HepG2 (cell line): ENCODE measurements around the gene FPGS. TPM values are rescaled to one million over a fixed set of nuclear protein-coding genes. Genes with fewer than 3 reads are reported as not detected.

Experiments used
- ATAC-seq: fragments of 200-7000 bp; cut with Tn5 transposase; 3 replicates; pipeline ENCODE4 v1.9.1; 2020; ENCODE audit warnings: mild to moderate bottlenecking, moderate library complexity
- BruUV-seq: library from RNA; stranded (reverse); fragments of 400-500 nt; replicated peaks from 2 replicates; lab custom pipeline; 2021; lab: Mats Ljungman, UMichigan
- CTCF ChIA-PET: fragments of 300-600 bp; formaldehyde crosslinking; extraction: SDS; loops from one replicate; lab custom pipeline; 2021; ENCODE audit warnings: low total read pairs, inconsistent platforms, low intra/inter-chr PET ratio; lab: Yijun Ruan, JAX
- POLR2A ChIA-PET: fragments of 350-600 bp; sonication (Branson Sonifier 250); formaldehyde crosslinking; loops from one replicate; lab custom pipeline; 2020; ENCODE audit warnings: antibody characterized with exemption, inconsistent platforms; lab: Yijun Ruan, JAX
- DNase-seq: peaks from one replicate; pipeline ENCODE4 v3.0.0-alpha.2; 2015; ENCODE audit warnings: low spot score
- FAIRE-seq: peaks from 3 replicates; lab custom pipeline; 2011; peaks lifted over from hg19 to GRCh38; lab: Jason Lieb, UNC
- H2AFZ ChIP-seq: one replicate; pipeline ENCODE4 v1.6.1; 2011; ENCODE audit warnings: low read length, inconsistent platforms
- H3K27ac ChIP-seq: fragments of 300-600 bp; 3 replicates; pipeline ENCODE4 v1.8.0; 2011; ENCODE audit warnings: mixed run types, mild to moderate bottlenecking, mixed read lengths, low read length, inconsistent platforms; ENCODE audit not compliant: insufficient read depth; ENCODE audit errors: extremely low read length
- H3K27me3 ChIP-seq, 2 experiments: fragments of 200-600 bp in 1 of 2; 2 replicates in 1 of 2; 3 replicates in 1 of 2; pipeline versions ENCODE4 v1.6.0 to v1.8.0; 2011; ENCODE audit warnings: low read length in 2 of 2, mild to moderate bottlenecking in 2 of 2, moderate library complexity in 2 of 2, inconsistent platforms in 1 of 2; ENCODE audit not compliant: insufficient read depth in 2 of 2, control insufficient read depth in 1 of 2
- H3K36me3 ChIP-seq, 2 experiments: fragments of 200-600 bp in 1 of 2; replicated peaks in 1 of 2; 2 replicates in 1 of 2; 3 replicates in 1 of 2; pipeline versions ENCODE4 v1.5.1 to v1.8.0; 2011; ENCODE audit warnings: low read length in 2 of 2, inconsistent platforms in 1 of 2; ENCODE audit not compliant: insufficient read depth in 2 of 2, control insufficient read depth in 1 of 2
- H3K4me1 ChIP-seq: 2 replicates; pipeline ENCODE4 v1.5.1; 2012; ENCODE audit warnings: low read length, inconsistent platforms; ENCODE audit not compliant: insufficient read depth
- H3K4me2 ChIP-seq: 2 replicates; pipeline ENCODE4 v1.6.0; 2011; ENCODE audit warnings: low read depth, low read length, inconsistent platforms
- H3K4me3 ChIP-seq, 3 experiments: fragments of 200-600 bp in 1 of 3; sonication (generic), shearing (Covaris generic) in 1 of 3; replicated peaks in 1 of 3; 2 replicates each; pipeline ENCODE4 v1.5.1; 2011 to 2016; ENCODE audit warnings: low read length in 3 of 3, inconsistent platforms in 2 of 3, low read depth in 2 of 3, mild to moderate bottlenecking in 2 of 3, control low read depth in 1 of 3, mixed read lengths in 1 of 3; ENCODE audit not compliant: insufficient read depth in 1 of 3
- H3K79me2 ChIP-seq: one replicate; pipeline ENCODE4 v1.6.1; 2011; ENCODE audit warnings: low read length, inconsistent platforms; ENCODE audit not compliant: insufficient read depth
- H3K9ac ChIP-seq: 2 replicates; pipeline ENCODE4 v1.6.0; 2011; ENCODE audit warnings: mild to moderate bottlenecking, low read depth, low read length, inconsistent platforms; ENCODE audit not compliant: insufficient read depth
- H3K9me3 ChIP-seq: 2 replicates; pipeline ENCODE4 v1.5.1; 2012; ENCODE audit warnings: mild to moderate bottlenecking, low read length
- H4K20me1 ChIP-seq: 2 replicates; pipeline ENCODE4 v1.6.0; 2011; ENCODE audit warnings: inconsistent platforms, mild to moderate bottlenecking, low read length, moderate library complexity; ENCODE audit not compliant: insufficient read depth
- GATAD2A ChIP-seq: IDR thresholded peaks from 2 replicates; pipeline ENCODE4 v1.6.1; 2016
- KDM4B ChIP-seq: sonication (generic); formaldehyde crosslinking; IDR thresholded peaks from 2 replicates; pipeline ENCODE4 v1.4.0; 2020; ENCODE audit warnings: missing genetic modification reagents
- NCOA5 ChIP-seq: sonication (generic); formaldehyde crosslinking; IDR thresholded peaks from 2 replicates; pipeline ENCODE4 v1.4.0; 2020; ENCODE audit warnings: missing genetic modification reagents
- NFAT5 ChIP-seq: sonication (generic); formaldehyde crosslinking; IDR thresholded peaks from 2 replicates; pipeline ENCODE4 v1.4.0; 2020; ENCODE audit warnings: missing genetic modification reagents
- THAP11 ChIP-seq: IDR thresholded peaks from 2 replicates; pipeline ENCODE4 v1.6.1; 2016; ENCODE audit warnings: missing biosample characterization, missing genetic modification reagents
- TRIM24 ChIP-seq: sonication (generic); formaldehyde crosslinking; IDR thresholded peaks from 2 replicates; pipeline ENCODE4 v1.8.0; 2022; ENCODE audit warnings: mild to moderate bottlenecking, missing genetic modification reagents
- ZFP90 ChIP-seq: sonication (generic); formaldehyde crosslinking; IDR thresholded peaks from 2 replicates; pipeline ENCODE4 v1.8.0; 2022; ENCODE audit warnings: missing genetic modification reagents, mild to moderate bottlenecking, inconsistent platforms, borderline replicate concordance
- ZNF251 ChIP-seq: sonication (generic); formaldehyde crosslinking; IDR thresholded peaks from 2 replicates; pipeline ENCODE4 v1.9.0; 2021; ENCODE audit warnings: mild to moderate bottlenecking, missing genetic modification reagents
- ZNF564 ChIP-seq: sonication (generic); formaldehyde crosslinking; IDR thresholded peaks from 2 replicates; pipeline ENCODE4 v1.8.1; 2023; ENCODE audit warnings: mild to moderate bottlenecking, missing genetic modification reagents
- WGBS: methylation state at CpG from one replicate; pipeline ENCODE4 v1.1.6; 2017; ENCODE audit warnings: low lambda C conversion rate; 5-methylcytosine and 5-hydroxymethylcytosine counted together
- in situ Hi-C: cut with HindIII; loops from 2 replicates; pipeline ENCODE4 v1.10.0; 2017; ENCODE audit warnings: low pct_unique_long_range_greater_than_20kb; ENCODE audit not compliant: extremely low pct_ligation_motif_present
- intact Hi-C: fragments of 100-400 bp; cut with micrococcal nuclease; formaldehyde crosslinking; loops from one replicate; pipeline ENCODE4 v1.10.0; 2022; ENCODE audit not compliant: unreplicated experiment
- polyA plus RNA-seq, 8 experiments: library from polyadenylated mRNA; depleted of rRNA in 3 of 8; stranded (reverse) in 7 of 8; unstranded in 1 of 8; fragments of >200 nt; fragmentation: Illumina TruSeq in 4 of 8; extraction: Trizol in 4 of 8; gene quantifications; 2 replicates each; pipeline versions ENCODE4 v1.2.1 to v1.2.3, GENCODE V29; 2011 to 2016; ENCODE audit warnings: low read depth in 4 of 8, missing spikeins in 1 of 8, mixed read lengths in 1 of 8; ENCODE audit not compliant: insufficient read depth in 1 of 8
- total RNA-seq, 5 experiments: library from RNA; depleted of rRNA; stranded (reverse); fragments of >200 nt; fragmentation: Illumina TruSeq; extraction: Trizol; gene quantifications; 2 replicates each; pipeline ENCODE4 v1.2.3, GENCODE V29; 2016; ENCODE audit warnings: low read depth in 1 of 5
- TF ChIP-seq, protein P1 (sequence below): sonication (generic); formaldehyde crosslinking; IDR thresholded peaks from 2 replicates; pipeline ENCODE4 v1.8.0; 2022; ENCODE audit warnings: mild to moderate bottlenecking, missing genetic modification reagents, moderate library complexity
- TF ChIP-seq, protein P2 (sequence below): sonication (generic); formaldehyde crosslinking; IDR thresholded peaks from 2 replicates; pipeline ENCODE4 v1.4.0; 2020; ENCODE audit warnings: missing genetic modification reagents, mild to moderate bottlenecking, borderline replicate concordance
- TF ChIP-seq, protein P3 (sequence below): sonication (generic); formaldehyde crosslinking; IDR thresholded peaks from 2 replicates; pipeline ENCODE4 v1.8.0; 2022; ENCODE audit warnings: mild to moderate bottlenecking, missing genetic modification reagents; ENCODE audit not compliant: insufficient replicate concordance
- TF ChIP-seq, protein P4 (sequence below): sonication (generic); formaldehyde crosslinking; IDR thresholded peaks from 2 replicates; pipeline ENCODE4 v1.4.0; 2020; ENCODE audit warnings: missing genetic modification reagents

The FPGS gene
- total and polyA plus RNA-seq, 2 of the 13 experiments (the other 11 are each of a cell fraction or from before 2014, with no cell fraction given), result 35.6 to 36.8 TPM

DNA sequence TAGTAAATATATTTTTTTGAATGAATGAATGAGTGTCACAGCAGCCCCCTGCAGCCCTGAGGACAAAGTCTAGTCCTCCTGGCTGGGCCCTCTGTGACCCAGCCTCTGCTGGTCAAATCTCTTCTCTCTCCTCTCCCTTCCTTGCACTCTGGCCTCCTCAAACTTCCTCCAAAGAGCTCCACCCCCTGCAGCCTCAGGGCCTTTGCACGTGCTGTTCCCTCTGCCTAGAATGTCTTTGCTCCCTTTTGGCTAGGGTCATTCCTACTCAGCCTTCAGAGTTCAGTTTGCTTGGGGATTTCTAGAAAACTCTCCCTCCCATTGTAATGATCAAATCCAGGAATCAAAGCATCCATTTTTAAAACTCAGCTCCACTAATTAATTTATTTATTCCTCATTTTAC lies 37.3 kb upstream of the FPGS start:
- 0% methylated on average over 1 of the region's 1 CpG for WGBS
- in situ Hi-C loops, result no loop called here
- TF ChIP-seq ZNF564 (CRISPR knock-in tag) (no peak), THAP11 (no peak), ZNF251 (no peak), GATAD2A (CRISPR knock-in tag) (no peak), TRIM24 (CRISPR knock-in tag) (no peak), NCOA5 (CRISPR knock-in tag) (no peak), ZFP90 (CRISPR knock-in tag) (no peak), NFAT5 (CRISPR knock-in tag) (no peak), KDM4B (CRISPR knock-in tag) (no peak)
- TF ChIP-seq, protein P1, sequence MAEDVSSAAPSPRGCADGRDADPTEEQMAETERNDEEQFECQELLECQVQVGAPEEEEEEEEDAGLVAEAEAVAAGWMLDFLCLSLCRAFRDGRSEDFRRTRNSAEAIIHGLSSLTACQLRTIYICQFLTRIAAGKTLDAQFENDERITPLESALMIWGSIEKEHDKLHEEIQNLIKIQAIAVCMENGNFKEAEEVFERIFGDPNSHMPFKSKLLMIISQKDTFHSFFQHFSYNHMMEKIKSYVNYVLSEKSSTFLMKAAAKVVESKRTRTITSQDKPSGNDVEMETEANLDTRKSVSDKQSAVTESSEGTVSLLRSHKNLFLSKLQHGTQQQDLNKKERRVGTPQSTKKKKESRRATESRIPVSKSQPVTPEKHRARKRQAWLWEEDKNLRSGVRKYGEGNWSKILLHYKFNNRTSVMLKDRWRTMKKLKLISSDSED, result no peak
- TF ChIP-seq, protein P2, sequence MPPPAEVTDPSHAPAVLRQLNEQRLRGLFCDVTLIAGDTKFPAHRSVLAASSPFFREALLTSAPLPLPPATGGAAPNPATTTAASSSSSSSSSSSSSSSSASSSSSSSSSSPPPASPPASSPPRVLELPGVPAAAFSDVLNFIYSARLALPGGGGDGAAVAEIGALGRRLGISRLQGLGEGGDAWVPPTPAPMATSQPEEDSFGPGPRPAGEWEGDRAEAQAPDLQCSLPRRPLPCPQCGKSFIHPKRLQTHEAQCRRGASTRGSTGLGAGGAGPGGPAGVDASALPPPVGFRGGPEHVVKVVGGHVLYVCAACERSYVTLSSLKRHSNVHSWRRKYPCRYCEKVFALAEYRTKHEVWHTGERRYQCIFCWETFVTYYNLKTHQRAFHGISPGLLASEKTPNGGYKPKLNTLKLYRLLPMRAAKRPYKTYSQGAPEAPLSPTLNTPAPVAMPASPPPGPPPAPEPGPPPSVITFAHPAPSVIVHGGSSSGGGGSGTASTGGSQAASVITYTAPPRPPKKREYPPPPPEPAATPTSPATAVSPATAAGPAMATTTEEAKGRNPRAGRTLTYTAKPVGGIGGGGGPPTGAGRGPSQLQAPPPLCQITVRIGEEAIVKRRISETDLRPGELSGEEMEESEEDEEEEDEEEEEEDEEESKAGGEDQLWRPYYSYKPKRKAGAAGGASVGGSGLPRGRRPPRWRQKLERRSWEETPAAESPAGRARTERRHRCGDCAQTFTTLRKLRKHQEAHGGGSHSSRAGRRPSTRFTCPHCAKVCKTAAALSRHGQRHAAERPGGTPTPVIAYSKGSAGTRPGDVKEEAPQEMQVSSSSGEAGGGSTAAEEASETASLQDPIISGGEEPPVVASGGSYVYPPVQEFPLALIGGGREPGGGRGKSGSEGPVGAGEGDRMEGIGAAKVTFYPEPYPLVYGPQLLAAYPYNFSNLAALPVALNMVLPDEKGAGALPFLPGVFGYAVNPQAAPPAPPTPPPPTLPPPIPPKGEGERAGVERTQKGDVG, result no peak
- TF ChIP-seq, protein P3, sequence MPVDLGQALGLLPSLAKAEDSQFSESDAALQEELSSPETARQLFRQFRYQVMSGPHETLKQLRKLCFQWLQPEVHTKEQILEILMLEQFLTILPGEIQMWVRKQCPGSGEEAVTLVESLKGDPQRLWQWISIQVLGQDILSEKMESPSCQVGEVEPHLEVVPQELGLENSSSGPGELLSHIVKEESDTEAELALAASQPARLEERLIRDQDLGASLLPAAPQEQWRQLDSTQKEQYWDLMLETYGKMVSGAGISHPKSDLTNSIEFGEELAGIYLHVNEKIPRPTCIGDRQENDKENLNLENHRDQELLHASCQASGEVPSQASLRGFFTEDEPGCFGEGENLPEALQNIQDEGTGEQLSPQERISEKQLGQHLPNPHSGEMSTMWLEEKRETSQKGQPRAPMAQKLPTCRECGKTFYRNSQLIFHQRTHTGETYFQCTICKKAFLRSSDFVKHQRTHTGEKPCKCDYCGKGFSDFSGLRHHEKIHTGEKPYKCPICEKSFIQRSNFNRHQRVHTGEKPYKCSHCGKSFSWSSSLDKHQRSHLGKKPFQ (CRISPR knock-in tag), result no peak
- TF ChIP-seq, protein P4, sequence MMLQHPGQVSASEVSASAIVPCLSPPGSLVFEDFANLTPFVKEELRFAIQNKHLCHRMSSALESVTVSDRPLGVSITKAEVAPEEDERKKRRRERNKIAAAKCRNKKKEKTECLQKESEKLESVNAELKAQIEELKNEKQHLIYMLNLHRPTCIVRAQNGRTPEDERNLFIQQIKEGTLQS (CRISPR knock-in tag), result no peak

More for the DNA sequence above, 37.3 kb upstream of the FPGS start:
- Histone ChIP-seq H3K79me2 (no peaks in the 10 kb centered on the region), H2AFZ (no peak overlapping the region), H3K27me3 (peaks cover 2 to 63% of the 10 kb centered on the region in 2 experiments; a peak in 3 of 5 replicates), H3K4me1 (peaks cover 3% of the 10 kb centered on the region), H3K4me3 (no peak overlapping the region), H3K36me3 (no peaks in the 10 kb centered on the region), H3K4me2 (no peak overlapping the region), H3K9me3 (no peaks in the 10 kb centered on the region), H3K9ac (no peak overlapping the region), H4K20me1 (no peaks in the 10 kb centered on the region), H3K27ac (no peak overlapping the region)
- FAIRE-seq, result no peak
- ATAC-seq, result no peak
- ChIA-PET POLR2A (no interaction called here), CTCF (no interaction called here)
- no TSS peak for BruUV-seq
- no peak for DNase-seq
- intact Hi-C loops, result no loop called here
